Skeletal muscle tissue (tissue), 4 donors: Measurements from ENCODE around the gene NME1. TPM values are rescaled to one million over a fixed set of nuclear protein-coding genes. Genes with fewer than 3 reads are reported as not detected.
"Not testable (repeated sequence)": the region's sequence is repeated elsewhere in the genome, so short reads cannot be mapped to it uniquely, and the experiment has no call there.

ENCODE experiments used
- H3K27ac ChIP-seq: one replicate; pipeline ENCODE4 v1.7.0; 2013; ENCODE audit warnings: mild to moderate bottlenecking, low read depth, low read length, inconsistent platforms
- H3K27me3 ChIP-seq, 3 donors: one replicate each; pipeline ENCODE4 v1.7.0; 2013; ENCODE audit warnings: low read length in 3 of 3; ENCODE audit not compliant: control insufficient read depth in 3 of 3, insufficient read depth in 3 of 3
- H3K36me3 ChIP-seq, 3 donors: one replicate each; pipeline ENCODE4 v1.7.0; 2013; ENCODE audit warnings: low read length in 3 of 3; ENCODE audit not compliant: control insufficient read depth in 3 of 3, insufficient read depth in 3 of 3
- H3K4me1 ChIP-seq, 3 donors: one replicate each; pipeline ENCODE4 v1.7.0; 2013; ENCODE audit warnings: low read length in 3 of 3, mild to moderate bottlenecking in 3 of 3; ENCODE audit not compliant: control insufficient read depth in 3 of 3, insufficient read depth in 3 of 3
- H3K4me3 ChIP-seq, 3 donors: one replicate each; pipeline ENCODE4 v1.7.0; 2013; ENCODE audit warnings: low read length in 3 of 3
- H3K9ac ChIP-seq, 3 donors: one replicate each; pipeline ENCODE4 v1.7.0; 2013; ENCODE audit warnings: low read length in 3 of 3, mild to moderate bottlenecking in 3 of 3, moderate library complexity in 2 of 3, low read depth in 1 of 3
- H3K9me3 ChIP-seq, 3 donors: one replicate each; pipeline ENCODE4 v1.7.0; 2013; ENCODE audit warnings: low read length in 3 of 3; ENCODE audit not compliant: control insufficient read depth in 3 of 3
- total RNA-seq: library from RNA; depleted of rRNA; stranded (reverse); fragments of >200 nt; gene quantifications from one replicate; pipeline ENCODE4 v1.2.3, GENCODE V29; 2014
- donor health status: Osteomylitis.

Gene NME1
- total RNA-seq = 44.9 TPM

DNA sequence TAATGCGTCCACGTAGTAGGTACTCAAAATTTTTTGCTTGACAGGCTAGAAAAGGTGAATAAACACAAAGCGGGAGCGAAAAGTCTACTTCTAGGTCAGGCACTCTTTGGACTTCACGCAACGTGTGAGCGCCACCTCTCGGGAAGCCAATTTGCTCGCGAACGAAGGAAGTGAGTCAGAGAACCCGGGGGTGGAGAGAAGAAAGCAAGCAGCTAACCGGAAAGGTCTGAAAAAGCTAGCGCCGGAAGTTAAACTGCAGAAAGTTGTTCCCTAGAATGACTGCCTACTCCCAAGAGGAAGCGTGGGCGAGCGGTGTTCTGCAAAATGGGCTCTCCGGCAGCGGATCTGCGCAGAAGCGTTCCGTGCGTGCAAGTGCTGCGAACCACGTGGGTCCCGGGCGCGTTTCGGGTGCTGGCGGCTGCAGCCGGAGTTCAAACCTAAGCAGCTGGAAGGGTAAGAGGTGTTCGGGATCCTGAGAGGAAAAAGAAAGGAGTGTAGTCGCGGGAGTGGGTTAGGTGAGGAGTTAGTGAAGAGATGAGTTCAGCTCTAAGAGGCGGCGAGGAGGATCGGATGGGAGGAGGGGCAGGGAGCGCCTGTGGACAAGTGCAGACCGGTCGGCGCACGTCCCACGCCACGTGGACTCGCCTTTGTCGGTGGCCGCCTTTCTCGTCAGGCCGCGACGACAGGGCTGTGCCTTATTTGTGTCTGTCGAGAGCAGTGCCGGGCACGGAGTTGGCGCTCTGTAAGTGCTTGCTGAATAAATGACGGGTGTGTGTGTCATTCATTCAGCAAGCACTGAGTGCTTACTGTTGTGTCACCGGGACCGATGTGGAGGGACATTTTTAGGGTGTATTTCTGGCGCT lies at the start of gene NME1:
NME1 (plus strand) TSS at position 350 of the 863 bp plus-strand sequence. CDS start 2,096 bp downstream, outside the sequence.
- peaks cover 9 to 16% (median 15%) of the 10 kb centered on the region in 3 donors for H3K4me1 ChIP-seq
- H3K27me3 ChIP-seq = no peaks in the 10 kb centered on the region
- peak within 1 kb of the TSS; percentile 86 to 95 (median 95) for H3K4me3 ChIP-seq
- peak within 1 kb of the TSS; percentile 88 to 96 (median 90) for H3K9ac ChIP-seq
- peaks cover 4 to 13% (median 8%) of the 10 kb centered on the region in 3 donors for H3K36me3 ChIP-seq
- peak within 1 kb of the TSS; percentile 92 for H3K27ac ChIP-seq
- H3K9me3 ChIP-seq = no peaks in the 10 kb centered on the region

DNA sequence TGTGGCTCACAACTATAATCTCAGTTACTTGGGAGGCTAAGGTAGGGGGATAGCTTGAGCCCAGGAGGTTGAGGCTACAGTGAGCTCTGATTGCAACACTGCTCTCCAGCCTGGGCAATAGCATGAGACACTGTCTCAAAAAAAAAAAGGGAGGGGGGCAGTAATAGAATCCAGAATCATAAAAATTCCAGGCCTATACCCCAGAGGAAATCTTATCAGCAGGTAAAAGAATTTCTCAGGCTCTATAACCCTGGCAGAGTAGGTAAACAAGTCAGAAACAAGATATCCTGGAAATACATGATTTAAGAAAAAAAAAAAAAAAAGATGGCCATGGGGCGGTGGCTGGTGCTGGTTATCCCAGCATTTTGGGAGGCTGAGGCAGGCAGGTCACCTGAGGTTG lies 45.6 kb upstream of the NME1 start:
- Histone ChIP-seq H3K27me3 (no peaks in the 10 kb centered on the region), H3K4me1 (peaks cover 4 to 11% (median 8%) of the 10 kb centered on the region in 3 donors), H3K27ac (no peak overlapping the region), H3K36me3 (no peaks in the 10 kb centered on the region), H3K9ac (no peak overlapping the region), H3K9me3 (no peaks in the 10 kb centered on the region), H3K4me3 (no peak overlapping the region)

- not testable (repeated sequence) for H3K4me3 ChIP-seq, H3K4me1 ChIP-seq, H3K27ac ChIP-seq, H3K9ac ChIP-seq, H3K27me3 ChIP-seq, H3K9me3 ChIP-seq, H3K36me3 ChIP-seq
Measured at GRCh38 chr17:51112303-51113222, 40.8 kb upstream of the NME1 start.

- H3K4me1 ChIP-seq = peaks cover 17 to 25% (median 23%) of the 10 kb centered on the region in 3 donors
Measured at GRCh38 chr17:51115179-51115578, 38.2 kb upstream of the NME1 start.

GRCh38 chr17:51118330-51119195 lies 34.8 kb upstream of the NME1 start:
- Histone ChIP-seq H3K9ac (peak overlapping the region; percentile 94 to 100 (median 97)), H3K27me3 (no peaks in the 10 kb centered on the region), H3K9me3 (no peaks in the 10 kb centered on the region), H3K36me3 (no peaks in the 10 kb centered on the region), H3K4me1 (peaks cover 17 to 39% (median 23%) of the 10 kb centered on the region in 3 donors), H3K27ac (peak overlapping the region; percentile 98), H3K4me3 (peak overlapping the region; percentile 79 to 100 (median 98))

More at GRCh38 chr17:51115179-51115578, 38.2 kb upstream of the NME1 start:
- Histone ChIP-seq H3K4me3 (no peak overlapping the region), H3K9ac (no peak overlapping the region), H3K27ac (no peak overlapping the region), H3K36me3 (no peaks in the 10 kb centered on the region), H3K27me3 (no peaks in the 10 kb centered on the region), H3K9me3 (no peaks in the 10 kb centered on the region)

- peak overlapping the region; percentile 98 for H3K27ac ChIP-seq
- H3K4me1 ChIP-seq = peaks cover 17 to 39% (median 23%) of the 10 kb centered on the region in 3 donors
- H3K27me3 ChIP-seq = no peaks in the 10 kb centered on the region
- no peaks in the 10 kb centered on the region for H3K9me3 ChIP-seq
- H3K4me3 ChIP-seq = peak overlapping the region; percentile 79 to 100 (median 98)
- H3K36me3 ChIP-seq = no peaks in the 10 kb centered on the region
- H3K9ac ChIP-seq = peak overlapping the region; percentile 94 to 100 (median 97)
Measured at GRCh38 chr17:51119415-51120356, 33.7 kb upstream of the NME1 start.

GRCh38 chr17:51120357-51120738 lies 33.0 kb upstream of the NME1 start:
- H3K36me3 ChIP-seq = no peaks in the 10 kb centered on the region
- H3K27me3 ChIP-seq = no peaks in the 10 kb centered on the region
- peak overlapping the region; percentile 79 to 100 (median 98) for H3K4me3 ChIP-seq
- peak overlapping the region; percentile 94 to 100 (median 97) for H3K9ac ChIP-seq
- H3K4me1 ChIP-seq = peaks cover 17 to 39% (median 23%) of the 10 kb centered on the region in 3 donors
- no peaks in the 10 kb centered on the region for H3K9me3 ChIP-seq
- H3K27ac ChIP-seq = peak overlapping the region; percentile 98

- Histone ChIP-seq H3K27ac (peak within 1 kb of the TSS; percentile 100), H3K4me3 (peak within 1 kb of the TSS; percentile 90 to 100 (median 98)), H3K36me3 (no peaks in the 10 kb centered on the region), H3K9ac (peak within 1 kb of the TSS; percentile 97 to 100 (median 99)), H3K4me1 (peaks cover 17 to 39% (median 23%) of the 10 kb centered on the region in 3 donors), H3K9me3 (no peaks in the 10 kb centered on the region), H3K27me3 (no peaks in the 10 kb centered on the region)
Measured at GRCh38 chr17:51120739-51121619, 32.4 kb upstream of the NME1 start, which contains the start of gene SPAG9. TSS of gene SPAG9 (minus strand) at chr17:51120868. CDS start at chr17:51120656, 212 bp downstream.
